Measurements from ENCODE around the gene SLC6A11.

SLC6A11 gene

DNA sequence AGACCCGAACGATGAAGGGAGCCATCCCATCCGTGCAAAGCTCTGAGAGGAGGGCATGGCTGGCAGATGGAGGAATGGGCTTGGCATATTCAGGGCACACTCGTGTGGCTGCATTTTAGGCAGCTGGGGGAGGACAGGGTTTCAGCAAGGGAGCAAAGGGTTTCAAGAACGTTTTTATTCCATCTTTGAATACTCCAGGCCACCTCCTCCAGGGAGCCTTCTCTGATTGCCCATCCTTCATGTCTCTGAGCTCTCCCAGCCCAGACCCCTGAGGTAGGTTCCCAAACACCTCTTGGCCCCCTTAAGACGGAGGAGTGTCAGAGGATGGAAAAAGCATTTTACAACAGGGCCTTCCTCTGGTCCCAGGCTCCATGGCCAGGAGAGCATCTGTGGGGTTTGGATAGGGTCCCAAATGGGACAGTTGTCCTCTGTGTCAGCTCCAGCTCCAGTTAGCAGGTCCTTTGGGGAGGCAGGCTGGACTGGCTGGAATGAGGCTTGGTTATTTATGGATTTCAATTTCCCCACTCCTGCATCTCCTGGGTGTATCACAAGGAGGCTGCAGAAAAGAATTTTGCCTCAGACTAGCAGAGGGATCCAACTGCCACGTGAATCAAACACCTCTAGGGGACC, 158.8 kb downstream of the SLC6A11 start:
- no peak for FAIRE-seq
- no peak for DNase-seq (ENCODE audit: insufficient read length, low spot score)

- no peak for DNase-seq (ENCODE audit: insufficient read length, low spot score)
- no peak for FAIRE-seq
Measured at GRCh38 chr3:10975695-10976234, 159.7 kb downstream of the SLC6A11 start.

- FAIRE-seq (no peak), DNase-seq (ENCODE audit: insufficient read length, low spot score) (no peak)
Measured at GRCh38 chr3:10976770-10977169, 160.7 kb downstream of the SLC6A11 start.

DNA sequence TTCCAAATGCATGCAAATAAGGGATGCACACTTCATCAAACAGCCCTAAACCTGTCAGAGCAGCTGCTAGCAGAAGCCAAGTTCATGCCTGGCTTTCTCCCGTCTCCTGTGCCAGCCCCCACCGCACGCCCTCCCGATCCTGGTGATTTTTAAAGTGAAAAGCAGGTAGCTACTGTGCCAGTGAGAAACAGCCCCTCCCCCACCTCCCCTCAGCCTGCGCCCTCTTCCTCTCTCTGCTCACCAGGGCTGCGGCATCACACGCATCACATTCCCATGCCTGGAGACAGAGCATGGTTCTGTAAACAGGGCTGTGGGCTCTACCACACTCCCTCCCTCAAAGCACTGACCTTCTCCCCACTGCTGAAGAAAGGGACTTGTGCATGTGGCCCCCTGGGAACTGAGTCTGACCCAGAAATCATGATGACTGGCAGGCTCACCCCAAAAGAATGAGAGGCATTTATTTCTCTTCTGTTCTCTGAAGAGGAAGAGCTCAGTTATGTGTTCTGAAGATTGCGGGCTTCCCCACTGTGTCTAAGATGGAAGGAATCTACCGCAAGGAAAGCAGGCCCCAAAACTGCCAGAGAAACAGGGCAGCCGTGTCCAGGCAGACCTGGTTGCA, 162.0 kb downstream of the SLC6A11 start:
- no peak for FAIRE-seq
- no peak for DNase-seq (ENCODE audit: insufficient read length, low spot score)

DNA sequence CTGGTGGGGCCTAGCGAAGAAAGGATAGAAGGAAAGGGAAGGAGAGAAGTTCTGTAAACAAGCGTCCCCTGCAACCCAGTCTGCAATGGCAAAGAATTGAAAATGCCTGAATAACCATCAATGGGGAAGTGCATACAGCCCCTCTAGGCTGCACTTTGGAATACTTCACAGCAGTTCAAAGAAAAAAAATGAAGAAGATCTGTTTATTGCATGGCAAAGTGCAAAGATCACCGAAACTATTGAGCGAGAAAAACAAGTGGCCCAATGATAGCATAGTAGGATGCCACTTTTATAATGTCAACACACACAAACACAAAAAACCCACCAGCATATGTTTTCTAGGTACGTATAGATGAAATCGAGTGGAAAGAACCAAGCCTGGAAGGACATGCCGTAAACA, 162.9 kb downstream of the SLC6A11 start:
- DNase-seq (ENCODE audit: insufficient read length, low spot score): no peak
- FAIRE-seq: no peak

DNA sequence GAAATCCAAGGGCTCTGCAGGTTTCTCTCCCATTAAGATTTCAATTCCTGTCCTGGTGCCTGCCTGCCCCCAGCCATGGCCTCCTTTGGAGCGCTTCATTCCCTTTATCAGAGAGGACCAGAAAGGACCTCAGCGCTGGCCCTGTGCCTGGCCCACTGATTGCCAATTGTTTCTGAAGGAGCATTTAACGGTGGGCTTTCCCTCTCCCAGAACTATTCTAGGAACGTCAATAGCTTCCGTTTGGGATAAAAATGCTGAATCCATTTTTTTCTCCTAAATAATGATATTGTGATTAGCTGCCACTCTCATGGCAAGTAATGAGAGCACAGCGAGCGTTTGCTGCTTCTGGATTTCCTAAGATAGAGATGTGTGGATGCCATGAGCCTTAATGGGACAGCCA, 164.3 kb downstream of the SLC6A11 start:
- FAIRE-seq (no peak), DNase-seq (ENCODE audit: insufficient read length, low spot score) (no peak)

- FAIRE-seq: no peak
- no peak for DNase-seq (ENCODE audit: insufficient read length, low spot score)
Measured at GRCh38 chr3:10981031-10981430, 165.0 kb downstream of the SLC6A11 start.

DNA sequence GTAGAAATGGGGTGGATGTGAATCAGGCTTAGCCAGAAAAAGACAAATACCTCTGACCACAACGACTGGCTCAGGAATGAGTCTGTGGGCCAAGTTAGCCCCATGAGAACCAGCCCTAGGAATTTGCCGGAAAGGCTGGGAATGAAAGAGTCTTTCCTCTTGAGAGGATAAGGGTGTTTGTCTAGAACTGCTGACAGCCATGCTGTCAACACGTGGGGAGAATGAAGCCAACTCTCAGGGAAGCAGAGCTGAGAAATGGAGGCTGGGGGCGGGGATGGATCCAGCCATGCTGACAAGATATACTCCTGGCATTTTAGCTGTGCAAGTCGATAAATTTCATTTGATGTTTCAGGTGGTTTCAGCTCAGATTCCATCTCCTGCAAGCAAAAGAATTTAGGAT, 165.9 kb downstream of the SLC6A11 start:
- no peak for FAIRE-seq
- no peak for DNase-seq (ENCODE audit: insufficient read length, low spot score)

DNA sequence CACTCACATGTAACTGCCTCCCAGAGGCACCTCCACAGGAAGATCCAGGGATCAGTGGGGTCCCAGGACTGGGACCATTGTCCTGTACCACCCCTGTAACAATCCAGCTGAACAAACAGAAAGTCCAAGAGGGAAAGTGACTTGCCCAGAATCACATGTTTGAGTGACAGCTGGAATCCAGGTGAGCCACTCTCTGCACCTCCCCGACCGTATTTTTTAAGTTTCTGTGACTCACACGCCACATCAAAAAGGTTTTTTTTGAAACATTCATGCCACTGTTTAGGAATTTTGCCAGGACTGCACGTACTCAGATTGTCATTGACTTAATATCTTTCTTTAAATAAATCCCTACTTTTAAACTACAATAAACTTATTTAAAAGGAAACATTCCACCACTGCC, 166.8 kb downstream of the SLC6A11 start:
- FAIRE-seq (no peak), DNase-seq (ENCODE audit: insufficient read length, low spot score) (no peak)

- no peak for FAIRE-seq
- peak; percentile 69 for DNase-seq (ENCODE audit: insufficient read length, low spot score)
Measured at GRCh38 chr3:10983219-10983916, 167.3 kb downstream of the SLC6A11 start.

- FAIRE-seq (no peak), DNase-seq (ENCODE audit: insufficient read length, low spot score) (no peak)
Measured at GRCh38 chr3:10984371-10984896, 168.4 kb downstream of the SLC6A11 start.

DNA sequence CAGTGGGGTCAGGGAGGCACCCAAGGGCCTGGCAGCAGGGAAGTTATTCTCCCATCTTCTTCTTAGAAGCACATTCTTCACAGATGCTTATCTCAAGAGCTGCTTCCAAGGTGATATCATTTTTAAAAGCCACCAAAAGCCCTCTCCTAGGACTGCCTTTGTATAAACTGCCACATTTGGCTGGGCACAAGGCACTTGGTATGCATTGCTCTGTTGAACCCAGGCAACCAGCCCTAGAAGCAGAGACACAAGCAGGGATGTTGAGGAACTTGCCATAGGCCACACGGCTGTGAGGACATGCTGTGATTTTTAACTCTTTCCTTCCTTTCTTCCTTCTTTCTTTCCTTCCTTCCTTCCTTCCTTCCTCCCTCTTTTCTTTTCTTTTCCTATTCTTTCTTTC, 169.2 kb downstream of the SLC6A11 start:
- DNase-seq (ENCODE audit: insufficient read length, low spot score) (no peak), FAIRE-seq (no peak)

DNA sequence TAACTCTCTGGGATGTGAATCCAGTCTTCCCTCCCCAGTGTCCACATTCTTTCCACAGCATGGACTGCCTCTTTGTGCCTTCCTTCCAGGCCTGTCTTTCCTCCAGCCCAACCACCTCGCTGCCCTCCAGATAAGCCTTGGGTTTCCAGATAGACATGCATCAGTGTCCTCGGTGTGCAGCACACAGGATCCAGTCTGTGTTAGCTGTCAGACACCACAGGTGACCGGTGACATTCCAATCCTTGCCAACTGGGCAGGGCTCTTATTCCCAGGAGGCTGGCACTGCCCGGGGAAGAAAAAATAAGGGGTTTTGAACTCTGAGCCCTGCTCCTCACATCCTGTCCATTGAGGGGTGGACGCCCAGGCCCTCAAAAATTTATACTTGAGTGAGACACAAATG, 170.6 kb downstream of the SLC6A11 start:
- DNase-seq (ENCODE audit: insufficient read length, low spot score) (no peak), FAIRE-seq (no peak)

GRCh38 chr3:10988001-10988665, 172.1 kb downstream of the SLC6A11 start:
- FAIRE-seq: no peak
- DNase-seq (ENCODE audit: insufficient read length, low spot score): no peak

- DNase-seq (ENCODE audit: insufficient read length, low spot score) (no peak), FAIRE-seq (no peak)
Measured at GRCh38 chr3:10988991-10989484, 173.0 kb downstream of the SLC6A11 start.
